Activated CD4-positive, alpha-beta T cell treated with anti-CD3 and anti-CD28 coated beads for 36 hours (primary cell): Measurements from ENCODE around the gene C1orf198. TPM values are rescaled to one million over a fixed set of nuclear protein-coding genes. Genes with fewer than 3 reads are reported as not detected.

Experiments used
- ATAC-seq: fragments of 200-7000 bp; cut with Tn5 transposase; one replicate; pipeline ENCODE4 v1.10.0; 2021; ENCODE audit warnings: mild to moderate bottlenecking, moderate library complexity
- CTCF ChIA-PET: fragments of 350-600 bp; sonication (Branson Sonifier 250); formaldehyde crosslinking; loops from one replicate; lab custom pipeline; 2021; ENCODE audit warnings: antibody characterized with exemption; lab: Charles Lee
- POLR2A ChIA-PET: fragments of 350-600 bp; sonication (Branson Sonifier 250); formaldehyde crosslinking; loops from one replicate; lab custom pipeline; 2021; ENCODE audit warnings: antibody characterized with exemption, inconsistent platforms; lab: Charles Lee
- DNase-seq: peaks from one replicate; pipeline ENCODE4 v3.0.0-alpha.2; 2020
- H3K27ac Mint-ChIP-seq: one replicate; pipeline ENCODE4 v1.8.0; 2021; ENCODE audit warnings: mixed read lengths
- H3K27me3 Mint-ChIP-seq: one replicate; pipeline ENCODE4 v1.8.0; 2021; ENCODE audit warnings: mixed read lengths
- H3K36me3 Mint-ChIP-seq: one replicate; pipeline ENCODE4 v1.8.0; 2021; ENCODE audit warnings: low read depth, mixed read lengths
- H3K4me1 Mint-ChIP-seq: one replicate; pipeline ENCODE4 v1.8.0; 2021; ENCODE audit warnings: mixed read lengths
- H3K4me3 Mint-ChIP-seq: one replicate; pipeline ENCODE4 v1.8.0; 2021; ENCODE audit warnings: mild to moderate bottlenecking, moderate library complexity, mixed read lengths
- H3K9me3 Mint-ChIP-seq: one replicate; pipeline ENCODE4 v1.8.0; 2021; ENCODE audit warnings: low read depth, mixed read lengths
- intact Hi-C, 2 experiments: fragments of 100-400 bp; cut with DNase I in 1 of 2; cut with micrococcal nuclease in 1 of 2; formaldehyde crosslinking; loops; one replicate each; pipeline versions ENCODE4 v1.14.2 to v1.15.1; 2022 to 2024; cut with DNase I, micrococcal nuclease
- total RNA-seq, 2 experiments: library from RNA; stranded (reverse); gene quantifications; one replicate each; pipeline ENCODE4 v1.2.3, GENCODE V29; 2021

The C1orf198 gene
- total RNA-seq, 2 experiments from 2014 or later, result 5.8 to 6.9 TPM

DNA sequence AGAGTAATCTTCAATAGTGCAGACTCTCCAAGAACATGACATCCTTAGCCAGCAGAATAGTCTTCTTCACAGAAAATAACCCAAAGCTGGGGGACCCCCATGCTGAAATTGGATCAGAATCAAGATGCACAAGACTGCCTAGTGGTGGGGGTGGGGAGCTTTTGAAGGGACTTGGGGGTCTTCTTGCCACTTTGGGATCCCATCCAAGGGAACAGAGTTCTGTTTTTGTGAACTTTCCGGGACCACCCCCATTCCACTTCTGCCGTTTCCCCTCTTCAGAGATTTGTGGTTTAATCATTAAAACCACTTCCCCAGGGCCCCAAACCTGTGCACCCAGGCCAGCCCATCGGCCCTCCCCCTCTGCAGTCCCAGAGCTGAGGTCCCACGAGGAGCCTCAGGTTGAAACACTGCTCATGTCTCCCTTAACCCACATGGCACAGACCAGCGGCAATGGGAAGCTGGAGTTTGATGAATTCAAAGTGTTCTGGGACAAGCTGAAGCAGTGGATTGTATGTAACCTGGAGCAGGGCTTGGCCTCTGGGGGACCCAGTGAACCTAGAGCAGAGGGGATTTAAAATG is 76.2 kb downstream of the C1orf198 start:
- Mint-ChIP-seq H3K9me3 (no peaks in the 10 kb centered on the region), H3K27me3 (peaks cover 7% of the 10 kb centered on the region), H3K4me1 (no peaks in the 10 kb centered on the region), H3K36me3 (no peaks in the 10 kb centered on the region), H3K4me3 (no peak overlapping the region), H3K27ac (no peak overlapping the region)
- ChIA-PET POLR2A (no interaction called here), CTCF (interaction anchor here (0.7 to 1.0 kb wide), 2 partner anchors 14 to 40 kb away, joined by 3 to 4 read pairs; no protein-coding TSS in a partner anchor)
- ATAC-seq, result no peak
- DNase-seq, result no peak
- intact Hi-C loops, result no loop called here

DNA sequence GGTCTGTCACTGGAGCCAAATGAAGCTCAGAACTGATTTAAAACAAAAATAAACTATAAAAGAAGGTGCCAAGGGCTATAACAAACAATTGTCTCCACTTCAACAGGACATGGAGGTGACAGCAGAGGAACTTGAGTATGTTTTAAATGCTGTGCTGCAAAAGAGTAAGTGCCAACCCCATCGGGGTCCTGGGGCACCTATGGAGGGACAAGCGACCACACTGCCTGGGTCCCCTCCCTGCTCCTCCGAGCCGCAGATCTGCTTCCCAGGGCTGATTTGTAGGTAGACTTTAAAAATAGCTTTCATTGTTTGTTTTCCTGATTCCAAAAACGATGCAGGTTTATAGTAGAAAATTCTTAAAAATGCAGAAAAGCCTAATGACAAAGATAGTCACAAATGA is 78.3 kb downstream of the C1orf198 start:
- Mint-ChIP-seq H3K9me3 (no peaks in the 10 kb centered on the region), H3K36me3 (no peaks in the 10 kb centered on the region), H3K4me3 (no peak overlapping the region), H3K27ac (no peak overlapping the region), H3K27me3 (peaks cover 5% of the 10 kb centered on the region), H3K4me1 (no peaks in the 10 kb centered on the region)
- intact Hi-C loops, result no loop called here
- ChIA-PET POLR2A (no interaction called here), CTCF (interaction anchor here (1.0 kb wide), 1 partner anchor 35 kb away, joined by 4 read pairs; no protein-coding TSS in a partner anchor)
- DNase-seq (no peak), ATAC-seq (no peak)

DNA sequence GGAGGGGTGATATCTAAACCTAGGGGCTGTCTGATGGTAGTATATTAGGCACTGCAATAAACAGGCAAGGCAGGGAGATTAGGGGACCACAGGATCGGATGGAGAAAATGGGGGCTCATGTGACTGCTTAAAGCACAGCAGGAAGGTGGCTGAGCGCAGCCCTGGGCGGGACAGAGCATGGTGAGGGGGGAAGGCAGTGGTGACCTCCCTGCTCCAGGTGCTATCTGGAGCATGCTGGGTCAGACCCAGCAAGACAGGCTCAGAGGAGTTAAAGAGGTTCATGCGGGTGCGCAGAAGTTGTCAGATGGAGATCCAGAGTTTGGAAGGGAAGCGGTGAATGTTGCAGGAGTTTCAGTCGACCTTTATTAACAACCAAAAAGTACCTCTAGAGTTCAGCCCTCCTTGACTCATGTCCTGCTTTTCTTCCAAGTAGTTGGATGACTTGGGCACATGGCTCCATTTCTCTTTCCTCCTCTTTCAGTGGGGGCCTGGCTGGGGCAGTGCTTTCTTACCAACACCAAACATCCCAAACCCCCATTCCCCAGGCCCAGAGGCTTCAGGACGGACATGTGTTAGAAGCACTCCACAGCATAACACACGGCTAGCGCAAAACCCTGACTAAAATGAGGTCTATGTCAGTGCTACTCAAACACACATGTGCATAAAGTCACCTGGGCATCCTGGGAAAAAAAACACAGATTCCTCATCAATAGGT is 79.6 kb downstream of the C1orf198 start:
- Mint-ChIP-seq H3K4me1 (no peaks in the 10 kb centered on the region), H3K27me3 (peaks cover 5% of the 10 kb centered on the region), H3K36me3 (no peaks in the 10 kb centered on the region), H3K27ac (no peak overlapping the region), H3K4me3 (no peak overlapping the region), H3K9me3 (no peaks in the 10 kb centered on the region)
- DNase-seq (no peak), ATAC-seq (no peak)
- POLR2A ChIA-PET, result no interaction called here
- CTCF ChIA-PET, result no interaction called here
- intact Hi-C loops, result no loop called here

DNA sequence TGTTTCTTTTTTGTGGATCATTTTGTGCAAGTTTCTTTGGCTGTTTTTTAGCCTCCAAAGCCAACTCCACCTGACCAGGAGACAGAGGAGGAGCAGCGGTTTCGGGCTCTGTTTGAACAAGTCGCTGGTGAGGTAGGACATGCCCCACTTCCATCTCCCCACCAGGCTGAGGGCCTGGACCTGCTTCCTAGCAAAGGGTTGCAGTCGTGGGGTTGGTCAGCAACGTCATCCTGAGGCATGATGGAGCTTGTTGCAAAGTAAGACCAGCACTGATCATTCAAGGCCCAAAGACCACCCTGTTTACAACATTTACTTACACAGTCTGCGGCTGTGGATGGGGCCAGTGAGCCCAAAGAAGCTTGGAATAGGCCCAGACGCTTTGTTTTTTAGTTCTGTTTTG is 80.8 kb downstream of the C1orf198 start:
- intact Hi-C loops, result no loop called here
- POLR2A ChIA-PET, result no interaction called here
- no peak for ATAC-seq
- Mint-ChIP-seq H3K4me1 (no peaks in the 10 kb centered on the region), H3K36me3 (no peaks in the 10 kb centered on the region), H3K27me3 (peaks cover 5% of the 10 kb centered on the region), H3K27ac (no peak overlapping the region), H3K9me3 (no peaks in the 10 kb centered on the region), H3K4me3 (no peak overlapping the region)
- CTCF ChIA-PET, result interaction anchor here (0.7 kb wide), 1 partner anchor 492 kb away, joined by 5 read pairs; no protein-coding TSS in a partner anchor
- no peak for DNase-seq

Other genes starting within 250 kb of the C1orf198 start
- gene COG2, start 226.0 kb downstream of the C1orf198 start, total RNA-seq, result 10 to 100 TPM; 28.1 to 32.0 TPM
- not detected for gene AGT, start 154.4 kb downstream of the C1orf198 start, total RNA-seq
- gene CAPN9, start 121.1 kb downstream of the C1orf198 start, total RNA-seq, result not detected
- 10 to 100 TPM; 13.6 to 16.2 TPM for gene TTC13, start 110.3 kb upstream of the C1orf198 start, total RNA-seq
- gene ARV1, start 110.6 kb upstream of the C1orf198 start, total RNA-seq, result 10 to 100 TPM; 16.2 to 16.9 TPM
- gene FAM89A, start 171.7 kb upstream of the C1orf198 start, total RNA-seq, result 10 to 100 TPM; 14.5 to 14.9 TPM